Kidney epithelial cell (primary cell): Measurements from ENCODE around the gene ATP10B. TPM values are rescaled to one million over a fixed set of nuclear protein-coding genes. Genes with fewer than 3 reads are reported as not detected.

Experiments used
- DNase-seq: peaks from one replicate; pipeline ENCODE4 v3.0.0-alpha.2; 2010; ENCODE audit warnings: low read depth
- H3K27me3 ChIP-seq: 2 replicates; pipeline ENCODE4 v1.6.0; 2011; ENCODE audit warnings: low read length; ENCODE audit not compliant: control insufficient read depth, insufficient read depth
- H3K36me3 ChIP-seq: 2 replicates; pipeline ENCODE4 v1.5.1; 2011; ENCODE audit warnings: low read length; ENCODE audit not compliant: control insufficient read depth, insufficient read depth
- H3K4me3 ChIP-seq: 2 replicates; pipeline ENCODE4 v1.5.1; 2011; ENCODE audit warnings: low read depth, mild to moderate bottlenecking, control low read depth, low read length
- total RNA-seq: library from RNA; depleted of rRNA; stranded (reverse); fragments of >200 nt; gene quantifications from 2 replicates; pipeline ENCODE4 v1.2.3, GENCODE V29; 2015
- TF ChIP-seq, protein P1 (sequence below): IDR thresholded peaks from 2 replicates; pipeline ENCODE4 v1.5.1; 2011; ENCODE audit warnings: mild to moderate bottlenecking, moderate library complexity, low read length, control low read depth, inconsistent platforms; ENCODE audit not compliant: insufficient read depth, poor library complexity, severe bottlenecking

Gene ATP10B
- total RNA-seq, 1 donor from 2014 or later, result not detected

DNA sequence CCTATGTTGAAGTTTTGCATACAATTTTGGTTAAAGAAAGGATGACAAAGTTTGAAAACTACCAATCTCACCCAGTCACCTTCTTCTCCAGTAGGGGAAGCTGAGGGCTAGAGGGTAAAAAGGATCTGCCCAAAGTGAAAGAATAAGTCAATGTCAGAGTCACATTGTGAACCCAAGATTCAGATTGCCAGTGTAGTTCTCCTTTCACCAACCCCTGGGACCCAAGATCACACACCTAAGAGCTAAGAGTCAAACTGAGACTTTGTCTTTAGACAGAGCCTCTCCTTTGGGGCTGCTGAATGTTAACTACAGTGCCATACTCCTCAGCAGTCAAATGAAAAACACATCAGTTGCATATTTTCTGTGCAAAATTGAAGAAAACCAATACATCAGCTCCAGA is 210.6 kb downstream of the ATP10B start:
- no peak for DNase-seq
- TF ChIP-seq, protein P1, sequence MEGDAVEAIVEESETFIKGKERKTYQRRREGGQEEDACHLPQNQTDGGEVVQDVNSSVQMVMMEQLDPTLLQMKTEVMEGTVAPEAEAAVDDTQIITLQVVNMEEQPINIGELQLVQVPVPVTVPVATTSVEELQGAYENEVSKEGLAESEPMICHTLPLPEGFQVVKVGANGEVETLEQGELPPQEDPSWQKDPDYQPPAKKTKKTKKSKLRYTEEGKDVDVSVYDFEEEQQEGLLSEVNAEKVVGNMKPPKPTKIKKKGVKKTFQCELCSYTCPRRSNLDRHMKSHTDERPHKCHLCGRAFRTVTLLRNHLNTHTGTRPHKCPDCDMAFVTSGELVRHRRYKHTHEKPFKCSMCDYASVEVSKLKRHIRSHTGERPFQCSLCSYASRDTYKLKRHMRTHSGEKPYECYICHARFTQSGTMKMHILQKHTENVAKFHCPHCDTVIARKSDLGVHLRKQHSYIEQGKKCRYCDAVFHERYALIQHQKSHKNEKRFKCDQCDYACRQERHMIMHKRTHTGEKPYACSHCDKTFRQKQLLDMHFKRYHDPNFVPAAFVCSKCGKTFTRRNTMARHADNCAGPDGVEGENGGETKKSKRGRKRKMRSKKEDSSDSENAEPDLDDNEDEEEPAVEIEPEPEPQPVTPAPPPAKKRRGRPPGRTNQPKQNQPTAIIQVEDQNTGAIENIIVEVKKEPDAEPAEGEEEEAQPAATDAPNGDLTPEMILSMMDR, result no peak
- no peak overlapping the region for H3K4me3 ChIP-seq
- no peaks in the 10 kb centered on the region for H3K27me3 ChIP-seq
- H3K36me3 ChIP-seq, result no peaks in the 10 kb centered on the region

DNA sequence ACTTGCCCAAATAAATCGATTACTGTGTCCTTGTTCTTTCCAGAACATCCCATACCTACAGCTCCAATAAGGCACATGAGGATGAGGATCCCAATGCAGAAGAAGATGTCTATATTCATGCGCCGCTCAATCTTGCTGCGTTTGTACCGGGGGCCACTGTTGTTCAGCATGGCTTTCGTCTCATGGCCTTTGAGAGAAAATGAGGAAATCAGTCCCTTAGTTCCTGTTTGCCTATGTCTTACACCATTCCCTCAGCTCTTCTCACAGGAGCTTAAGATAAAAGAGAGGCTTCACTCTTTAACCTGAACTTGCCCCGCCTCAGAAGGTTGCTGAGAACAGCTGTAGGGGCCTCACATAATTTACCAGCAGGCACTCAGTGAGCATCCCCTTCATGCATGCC is 211.6 kb downstream of the ATP10B start:
- H3K27me3 ChIP-seq, result no peaks in the 10 kb centered on the region
- no peak for DNase-seq
- H3K4me3 ChIP-seq, result no peak overlapping the region
- H3K36me3 ChIP-seq, result no peaks in the 10 kb centered on the region
- TF ChIP-seq, protein P1, result no peak

DNA sequence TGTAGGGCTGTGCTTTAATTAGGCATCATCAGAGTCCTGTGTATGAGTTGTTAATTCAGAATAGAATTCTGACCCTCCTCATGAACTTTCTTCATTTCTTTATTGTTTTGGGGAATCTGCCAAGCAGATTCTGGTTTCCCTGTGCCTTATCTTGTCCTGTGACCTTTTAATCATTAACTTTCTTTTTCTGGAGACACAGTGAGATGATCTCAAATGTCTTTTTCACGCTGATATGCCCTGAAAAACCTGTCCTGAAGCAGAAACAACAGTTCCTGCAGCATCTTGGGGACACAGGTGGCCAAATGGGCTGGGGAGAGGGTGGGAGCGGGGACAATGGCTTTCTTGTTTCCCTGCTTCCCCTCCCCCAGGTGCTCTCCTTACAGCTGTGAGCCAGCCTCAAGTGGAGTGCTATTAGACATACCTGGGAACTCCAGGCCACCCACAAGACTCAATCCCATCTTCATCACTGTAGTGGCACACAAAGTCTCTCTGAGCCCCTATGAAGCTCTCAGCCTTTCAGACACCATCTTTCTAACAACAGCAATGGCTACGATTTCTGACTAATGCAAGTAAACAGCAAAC is 213.8 kb downstream of the ATP10B start:
- TF ChIP-seq, protein P1, result no peak
- DNase-seq, result no peak
- H3K36me3 ChIP-seq, result no peaks in the 10 kb centered on the region
- H3K4me3 ChIP-seq, result no peak overlapping the region
- no peaks in the 10 kb centered on the region for H3K27me3 ChIP-seq

DNA sequence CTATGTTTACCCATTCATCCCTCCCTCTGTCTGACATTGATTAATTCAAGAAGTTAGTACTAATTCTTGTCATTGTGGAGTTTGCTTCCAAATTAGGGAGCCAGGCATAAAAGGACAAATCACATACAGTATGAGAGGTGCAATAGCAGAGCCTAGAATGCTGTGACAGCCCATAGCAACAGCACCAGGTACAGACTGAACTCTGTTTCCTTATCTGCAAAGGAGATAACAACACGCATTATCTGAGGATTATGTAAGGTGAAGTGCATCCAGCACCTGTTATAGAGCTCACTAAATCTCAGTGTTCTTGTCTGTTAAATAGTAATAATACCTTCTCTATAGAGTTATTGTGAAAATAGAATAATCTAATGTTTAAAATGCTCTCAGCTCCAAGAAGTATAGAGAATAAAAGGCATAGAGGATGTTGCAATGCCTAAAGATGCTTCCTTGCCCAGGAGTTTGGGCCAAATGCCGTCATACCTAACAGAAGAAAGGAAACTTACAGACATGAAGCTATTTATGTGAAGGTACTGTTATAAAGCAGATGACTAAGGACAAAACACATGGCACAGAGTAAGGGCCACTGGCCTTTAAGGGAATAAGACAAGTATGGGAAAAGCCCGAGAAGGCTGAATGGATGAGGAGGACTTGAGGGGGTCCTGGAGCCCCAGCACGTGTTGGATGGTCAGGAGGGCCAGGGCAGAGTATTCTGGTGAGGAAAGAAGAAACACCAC is 214.5 kb downstream of the ATP10B start:
- H3K4me3 ChIP-seq, result no peak overlapping the region
- H3K27me3 ChIP-seq, result no peaks in the 10 kb centered on the region
- H3K36me3 ChIP-seq, result no peaks in the 10 kb centered on the region
- TF ChIP-seq, protein P1, result no peak
- no peak for DNase-seq

DNA sequence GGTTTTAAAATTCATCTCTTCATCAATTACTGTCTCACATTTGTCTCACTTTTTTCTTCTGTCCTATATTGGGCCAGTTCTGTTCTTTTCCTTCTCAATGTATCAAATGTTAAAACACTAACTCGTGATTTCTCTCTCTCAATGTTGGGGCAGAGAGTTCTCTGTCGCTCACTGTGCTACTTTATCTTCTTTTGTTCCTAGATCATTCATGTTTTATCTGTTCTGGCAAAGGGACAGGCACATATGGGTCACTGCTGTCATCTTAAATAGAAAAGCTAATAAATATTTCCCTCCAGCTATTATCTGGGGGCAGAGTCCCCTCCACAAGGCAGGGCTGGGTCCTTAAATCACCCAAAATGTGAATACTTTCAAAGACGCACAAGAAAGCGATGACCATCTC is 216.3 kb downstream of the ATP10B start:
- Histone ChIP-seq H3K4me3 (no peak overlapping the region), H3K36me3 (no peaks in the 10 kb centered on the region), H3K27me3 (no peaks in the 10 kb centered on the region)
- TF ChIP-seq, protein P1, result no peak
- DNase-seq, result no peak

DNA sequence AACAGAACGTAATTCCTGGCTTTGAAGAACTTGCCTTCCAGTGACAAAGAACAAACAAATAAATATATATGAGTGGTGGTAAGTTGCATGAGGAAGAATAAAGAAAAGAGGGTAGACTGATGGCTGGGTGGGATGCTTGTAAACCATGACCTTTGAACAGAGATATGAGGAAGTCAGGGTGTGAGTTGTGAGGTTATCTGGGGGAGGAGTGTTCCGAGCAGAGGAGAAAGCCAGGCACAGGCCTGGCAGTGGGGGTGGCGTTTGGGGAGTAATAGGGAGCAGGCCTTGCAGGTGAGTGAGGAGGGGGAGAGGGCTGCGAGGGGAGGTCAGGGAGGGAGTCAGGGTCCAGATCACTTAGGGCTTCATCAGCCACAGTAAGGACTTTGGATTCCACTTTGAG is 217.0 kb downstream of the ATP10B start:
- no peak overlapping the region for H3K4me3 ChIP-seq
- H3K36me3 ChIP-seq, result no peaks in the 10 kb centered on the region
- TF ChIP-seq, protein P1, result no peak
- no peak for DNase-seq
- no peaks in the 10 kb centered on the region for H3K27me3 ChIP-seq
